Measurements from ENCODE around the gene NDUFV3.
"Not testable (repeated sequence)": the region's sequence is repeated elsewhere in the genome, so short reads cannot be mapped to it uniquely, and the experiment has no call there.

NDUFV3 gene

GRCh38 chr21:42883921-42884320 lies 9.2 kb upstream of the NDUFV3 start:
- no peak overlapping the region for H3K4me3 ChIP-seq (ENCODE audit: low read depth, low read length)

GRCh38 chr21:42887326-42887725 lies 5.8 kb upstream of the NDUFV3 start:
- no peak overlapping the region for H3K4me3 ChIP-seq (ENCODE audit: low read depth, low read length)

- peak overlapping the region; percentile 31 for H3K4me3 ChIP-seq (ENCODE audit: low read depth, low read length)
Observed at GRCh38 chr21:42892582-42892930, 553 bp upstream of the NDUFV3 start.

- no peak overlapping the region for H3K4me3 ChIP-seq (ENCODE audit: low read depth, low read length)
Observed at GRCh38 chr21:42900446-42900845, 7.3 kb downstream of the NDUFV3 start.

- no peak overlapping the region for H3K4me3 ChIP-seq (ENCODE audit: low read depth, low read length)
Observed at GRCh38 chr21:42903817-42904216, 10.7 kb downstream of the NDUFV3 start.

GRCh38 chr21:42905195-42905594 lies 12.1 kb downstream of the NDUFV3 start:
- H3K4me3 ChIP-seq (ENCODE audit: low read depth, low read length) = no peak overlapping the region

- no peak overlapping the region for H3K4me3 ChIP-seq (ENCODE audit: low read depth, low read length)
Observed at GRCh38 chr21:42906233-42906632, 13.1 kb downstream of the NDUFV3 start.

GRCh38 chr21:42908484-42908883 lies 15.4 kb downstream of the NDUFV3 start:
- not testable (repeated sequence) for H3K4me3 ChIP-seq (ENCODE audit: low read depth, low read length)

GRCh38 chr21:42911920-42912319 lies 18.8 kb downstream of the NDUFV3 start:
- H3K4me3 ChIP-seq (ENCODE audit: low read depth, low read length) = not testable (repeated sequence)

- H3K4me3 ChIP-seq (ENCODE audit: low read depth, low read length) = no peak overlapping the region
Observed at GRCh38 chr21:42913476-42913875, 20.4 kb downstream of the NDUFV3 start.

- no peak overlapping the region for H3K4me3 ChIP-seq (ENCODE audit: low read depth, low read length)
Observed at GRCh38 chr21:42918291-42918690, 25.2 kb downstream of the NDUFV3 start.

GRCh38 chr21:42921927-42922326 lies 28.8 kb downstream of the NDUFV3 start:
- no peak overlapping the region for H3K4me3 ChIP-seq (ENCODE audit: low read depth, low read length)

- H3K4me3 ChIP-seq (ENCODE audit: low read depth, low read length) = no peak overlapping the region
Observed at GRCh38 chr21:42922918-42923317, 29.8 kb downstream of the NDUFV3 start.

- H3K4me3 ChIP-seq (ENCODE audit: low read depth, low read length) = no peak overlapping the region
Observed at GRCh38 chr21:42923553-42924432, 30.7 kb downstream of the NDUFV3 start.

GRCh38 chr21:42924433-42924751 lies 31.3 kb downstream of the NDUFV3 start:
- H3K4me3 ChIP-seq (ENCODE audit: low read depth, low read length) = no peak overlapping the region

- no peak within 1 kb of the TSS for H3K4me3 ChIP-seq (ENCODE audit: low read depth, low read length)
Observed at GRCh38 chr21:42925114-42925926, 32.2 kb downstream of the NDUFV3 start, which contains the start of gene ERVH48-1. ERVH48-1 (minus strand) TSS chr21:42925630; CDS start chr21:42919006, 6,624 bp downstream.

- not testable (repeated sequence) for H3K4me3 ChIP-seq (ENCODE audit: low read depth, low read length)
Observed at GRCh38 chr21:42927474-42928200, 34.5 kb downstream of the NDUFV3 start.

- no peak overlapping the region for H3K4me3 ChIP-seq (ENCODE audit: low read depth, low read length)
Observed at GRCh38 chr21:42929969-42930368, 36.9 kb downstream of the NDUFV3 start.

GRCh38 chr21:42931560-42932235 lies 38.6 kb downstream of the NDUFV3 start:
- H3K4me3 ChIP-seq (ENCODE audit: low read depth, low read length) = no peak overlapping the region

- H3K4me3 ChIP-seq (ENCODE audit: low read depth, low read length) = not testable (repeated sequence)
Observed at GRCh38 chr21:42932378-42933136, 39.4 kb downstream of the NDUFV3 start.

All from iPS-11a (cell line).